Measurements from ENCODE around the gene FGFRL1.
"Not testable (repeated sequence)": the region's sequence is repeated elsewhere in the genome, so short reads cannot be mapped to it uniquely, and the experiment has no call there.

The FGFRL1 gene

GRCh38 chr4:1045193-1045594 lies 33.8 kb downstream of the FGFRL1 start:
- CTCF ChIA-PET, result no interaction called here
- POLR2A ChIA-PET, result interaction anchor here (0.7 kb wide), 1 partner anchor 31 kb away, joined by 3 read pairs; no protein-coding TSS in a partner anchor

DNA sequence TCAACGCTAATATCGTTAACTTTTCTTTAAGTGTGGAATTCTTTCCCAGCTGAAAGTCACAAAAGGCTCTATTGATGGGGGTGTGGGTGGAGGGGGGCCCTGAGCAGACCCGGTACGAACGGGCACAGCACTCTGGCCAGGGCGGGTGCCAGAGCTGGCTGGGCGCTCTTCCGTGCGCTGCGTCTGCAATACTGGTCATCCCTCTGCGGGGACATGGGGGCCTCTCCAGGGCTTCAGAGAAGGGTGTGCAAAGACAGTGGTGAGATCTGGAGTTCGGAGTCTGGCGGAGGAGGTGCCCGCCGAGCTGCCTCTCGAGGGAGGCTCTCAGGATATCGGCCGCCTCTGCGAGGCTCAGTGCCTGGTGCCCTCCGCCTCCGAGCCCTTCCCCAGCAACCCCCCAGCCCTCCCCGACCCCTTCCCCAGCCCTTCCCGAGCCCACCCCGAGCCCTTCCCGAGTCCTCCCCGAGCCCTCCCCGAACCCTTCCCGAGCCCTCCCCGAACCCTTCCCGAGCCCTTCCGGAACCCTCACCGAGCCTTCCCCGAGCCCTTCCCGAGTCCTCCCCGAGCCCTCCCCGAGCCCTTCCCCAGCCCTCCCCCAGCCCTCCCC lies 34.3 kb downstream of the FGFRL1 start:
- TF ChIP-seq CTCF (IDR thresholded peaks at IDR 0.05; ENCODE audit: insufficient read depth, low read length, missing control alignments), result no peak

More at GRCh38 chr4:1045193-1045594, 33.8 kb downstream of the FGFRL1 start:
- TF ChIP-seq CTCF (IDR thresholded peaks at IDR 0.05; ENCODE audit: insufficient read depth, low read length, missing control alignments), result no peak
- H3K4me3 ChIP-seq (ENCODE audit: low read depth, low read length), result no peak overlapping the region
- DNase-seq (ENCODE audit: low read depth, low spot score), result no peak

GRCh38 chr4:1046581-1047011 lies 35.2 kb downstream of the FGFRL1 start:
- CTCF ChIA-PET; DNase-seq (ENCODE audit: low read depth, low spot score); POLR2A ChIA-PET: not testable (repeated sequence)
- peak overlapping the region; percentile 32 for H3K4me3 ChIP-seq (ENCODE audit: low read depth, low read length)

More for the DNA sequence above, 34.3 kb downstream of the FGFRL1 start:
- no peak for DNase-seq (ENCODE audit: low read depth, low spot score)
- ChIA-PET CTCF (no interaction called here), POLR2A (interaction anchor here (0.7 kb wide), 1 partner anchor 32 kb away, joined by 3 read pairs; no protein-coding TSS in a partner anchor)
- H3K4me3 ChIP-seq (ENCODE audit: low read depth, low read length), result no peak overlapping the region

GRCh38 chr4:1047106-1047975 lies 35.9 kb downstream of the FGFRL1 start:
- H3K4me3 ChIP-seq (ENCODE audit: low read depth, low read length), result peak overlapping the region; percentile 32; the same call in 1 of the 2 replicates
- ChIA-PET CTCF (no interaction called here), POLR2A (no interaction called here)
- TF ChIP-seq CTCF (IDR thresholded peaks at IDR 0.05; ENCODE audit: insufficient read depth, low read length, missing control alignments), result no peak
- no peak for DNase-seq (ENCODE audit: low read depth, low spot score)

- no peak for DNase-seq (ENCODE audit: low read depth, low spot score)
- H3K4me3 ChIP-seq (ENCODE audit: low read depth, low read length), result no peak overlapping the region
- no peak for TF ChIP-seq CTCF (IDR thresholded peaks at IDR 0.05; ENCODE audit: insufficient read depth, low read length, missing control alignments)
- ChIA-PET POLR2A (no interaction called here), CTCF (no interaction called here)
These were observed 36.7 kb downstream of the FGFRL1 start for GRCh38 chr4:1047976-1048772.

DNA sequence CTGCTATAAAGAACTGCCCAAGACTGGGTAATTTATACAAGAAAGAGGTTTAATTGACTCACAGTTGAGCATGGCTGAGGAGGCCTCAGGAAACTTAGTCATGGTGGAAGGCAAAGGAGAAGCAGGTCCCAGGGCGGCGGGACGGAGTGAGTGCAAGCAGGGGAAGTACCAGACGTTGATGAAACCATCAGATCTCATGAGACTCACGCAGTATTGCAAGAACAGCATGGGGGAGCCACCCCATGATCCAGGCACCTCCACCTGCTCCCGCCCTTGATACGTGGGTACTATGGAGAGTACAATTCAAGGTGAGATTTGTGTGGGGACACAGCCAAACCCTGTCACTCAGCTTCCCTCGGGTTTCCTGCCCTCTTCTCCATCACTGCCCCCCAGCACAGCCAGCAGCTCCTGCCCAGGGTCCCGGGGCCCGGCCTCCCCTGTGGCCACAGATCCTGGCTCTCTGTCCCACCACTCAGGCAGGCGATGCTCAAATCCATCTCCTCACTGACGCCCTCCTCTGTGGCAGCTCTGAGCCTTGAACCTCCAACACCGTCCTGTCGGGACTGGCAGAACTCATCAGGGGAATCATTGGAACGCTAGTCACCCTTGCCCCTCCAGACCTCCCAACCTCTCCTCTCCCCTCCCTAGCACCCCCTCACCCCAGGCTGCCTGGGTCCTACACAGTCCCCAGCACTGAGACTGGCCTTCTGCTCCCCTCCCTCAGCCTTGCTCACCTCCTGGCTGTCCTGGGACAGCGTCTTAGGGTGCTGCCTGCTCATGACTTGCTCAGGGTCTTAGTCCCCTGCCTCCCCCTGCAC lies 37.6 kb downstream of the FGFRL1 start:
- CTCF ChIA-PET, result no interaction called here
- POLR2A ChIA-PET, result no interaction called here
- no peak overlapping the region for H3K4me3 ChIP-seq (ENCODE audit: low read depth, low read length)
- no peak for TF ChIP-seq CTCF (IDR thresholded peaks at IDR 0.05; ENCODE audit: insufficient read depth, low read length, missing control alignments)
- DNase-seq (ENCODE audit: low read depth, low spot score), result no peak

Measured in AG04449 (cell line).